HG03565 (cell line): ENCODE data around the gene MAIP1.
"Not testable (repeated sequence)": the region's sequence is repeated elsewhere in the genome, so short reads cannot be mapped to it uniquely, and the experiment has no call there.

Experiments
- ATAC-seq: cut with Tn5 transposase; IDR thresholded peaks from one replicate; pipeline ENCODE4 v1.9.1; 2021; ENCODE audit warnings: mild to moderate bottlenecking, moderate library complexity; ENCODE audit not compliant: unreplicated experiment

MAIP1 gene

DNA sequence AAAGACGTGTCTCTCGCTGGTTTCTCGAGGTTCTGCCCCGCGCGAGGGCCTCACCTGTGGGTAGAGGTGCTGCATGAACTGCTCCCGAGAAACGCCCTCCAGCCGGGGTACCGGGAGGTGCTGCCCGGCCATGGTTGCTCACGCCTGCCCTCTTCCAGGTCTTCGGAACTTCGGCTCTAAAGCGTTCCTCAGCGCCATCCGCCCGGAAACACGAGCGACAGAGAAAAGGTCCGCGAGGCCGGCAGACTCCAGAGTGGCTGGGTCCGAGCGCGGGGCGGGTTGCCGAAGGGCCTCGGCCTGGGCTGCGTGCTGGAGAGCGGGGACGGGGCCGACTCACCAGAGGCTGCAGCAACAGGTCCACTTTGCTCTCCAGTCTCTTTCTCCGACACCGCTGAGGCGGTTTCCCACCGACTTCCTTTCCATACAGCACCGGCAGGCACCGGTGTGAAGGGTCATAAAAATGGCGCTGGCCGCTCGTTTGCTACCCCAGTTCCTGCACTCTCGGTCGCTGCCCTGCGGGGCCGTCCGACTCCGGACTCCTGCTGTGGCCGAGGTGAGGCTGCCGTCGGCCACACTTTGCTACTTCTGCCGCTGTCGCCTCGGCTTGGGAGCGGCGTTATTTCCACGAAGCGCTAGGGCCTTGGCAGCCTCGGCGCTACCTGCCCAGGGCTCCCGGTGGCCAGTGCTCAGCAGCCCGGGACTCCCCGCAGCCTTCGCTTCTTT lies at the start of gene MAIP1, which contains the start of gene TYW5:
Gene MAIP1, plus strand, starts transcription at position 244 of the 723 bp plus-strand sequence. Its CDS starts 217 bp downstream, at position 461.
Gene TYW5, minus strand, starts transcription at position 153 of the 723 bp plus-strand sequence. Its CDS starts 21 bp downstream, at position 132.
- peak; percentile 60 for ATAC-seq

DNA sequence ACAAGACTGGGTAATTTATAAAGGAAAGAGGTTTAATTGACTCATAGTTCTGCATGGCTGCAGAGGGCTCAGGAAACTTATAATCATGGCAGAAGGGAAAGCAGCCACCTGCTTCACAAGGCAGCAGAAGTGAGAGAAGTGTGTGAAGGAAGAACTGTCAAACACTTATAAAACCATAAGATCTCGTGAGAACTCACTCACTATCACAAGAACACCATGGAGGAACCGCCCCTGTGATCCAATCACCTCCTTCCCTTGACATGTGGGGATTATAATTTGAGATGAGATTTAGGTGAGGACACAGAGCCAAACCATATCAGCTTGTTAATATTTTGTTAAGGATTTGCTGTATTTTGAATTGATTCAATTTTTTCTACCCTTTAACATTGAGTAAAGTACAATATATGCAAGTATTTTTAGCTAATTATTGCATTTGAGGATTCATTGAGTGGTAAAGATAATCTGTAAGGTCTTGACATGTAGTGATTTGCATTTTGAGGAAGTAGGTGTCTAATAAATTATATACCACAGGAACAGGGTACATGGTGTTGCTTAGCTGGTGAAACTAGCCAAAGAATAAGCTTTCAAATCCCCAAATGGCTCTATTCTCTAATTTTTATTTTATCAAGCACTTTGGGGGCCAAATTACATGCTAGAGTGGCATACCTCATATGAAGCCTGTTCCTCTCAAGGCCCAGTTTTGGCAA lies 48.2 kb upstream of the MAIP1 start:
- no peak for ATAC-seq

GRCh38 chr2:199910338-199911051 lies 44.9 kb upstream of the MAIP1 start:
- ATAC-seq, result no peak

- peak; percentile 86 for ATAC-seq
These were observed 44.1 kb upstream of the MAIP1 start, which contains the start of gene C2orf69 for GRCh38 chr2:199911052-199911876. Gene C2orf69, plus strand, starts transcription at chr2:199911293. Its CDS starts 146 bp downstream, at chr2:199911439.

DNA sequence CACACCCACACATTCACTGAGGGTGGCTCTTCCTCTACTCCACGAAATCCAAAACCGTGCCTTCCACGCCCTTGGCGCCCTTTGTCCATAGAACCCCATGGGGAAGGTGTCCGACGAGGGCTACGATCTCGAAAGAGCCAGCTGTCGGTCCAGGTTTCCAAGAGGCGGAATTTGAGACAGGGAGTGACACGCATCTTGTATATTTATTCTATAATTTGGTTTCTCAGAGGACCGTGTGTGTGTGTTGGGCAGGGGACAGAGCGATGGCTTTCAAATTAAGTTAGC lies 43.6 kb upstream of the MAIP1 start:
- no peak for ATAC-seq

GRCh38 chr2:199912553-199913114 lies 42.7 kb upstream of the MAIP1 start:
- ATAC-seq, result not testable (repeated sequence)

GRCh38 chr2:199914372-199914958 lies 40.9 kb upstream of the MAIP1 start:
- no peak for ATAC-seq

- ATAC-seq, result no peak
These were observed 38.4 kb upstream of the MAIP1 start for GRCh38 chr2:199916980-199917379.

GRCh38 chr2:199922856-199923255 lies 32.5 kb upstream of the MAIP1 start:
- no peak for ATAC-seq

DNA sequence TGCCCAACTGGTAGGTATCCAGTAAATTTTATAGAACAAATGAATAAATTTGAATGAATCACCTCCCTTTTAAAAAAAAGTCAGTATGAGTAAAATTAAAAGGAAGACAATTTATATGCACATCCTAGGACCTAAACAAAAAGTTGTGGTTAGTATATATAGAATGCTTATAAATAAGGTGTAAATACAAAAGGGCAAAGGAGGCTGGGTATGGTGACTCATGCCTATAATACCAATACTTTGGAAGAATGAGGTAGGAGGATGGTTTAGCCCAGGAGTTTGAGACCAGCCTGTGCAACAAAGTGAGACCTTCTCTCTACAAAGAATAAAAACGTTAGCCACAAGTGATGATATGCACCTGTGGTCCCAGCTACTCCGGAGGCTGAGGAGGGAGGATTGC lies 31.5 kb upstream of the MAIP1 start:
- ATAC-seq, result no peak

GRCh38 chr2:199926806-199927205 lies 28.6 kb upstream of the MAIP1 start:
- no peak for ATAC-seq

GRCh38 chr2:199928226-199928625 lies 27.2 kb upstream of the MAIP1 start:
- ATAC-seq, result no peak

- ATAC-seq, result no peak
These were observed 26.8 kb upstream of the MAIP1 start for GRCh38 chr2:199928626-199929025.

DNA sequence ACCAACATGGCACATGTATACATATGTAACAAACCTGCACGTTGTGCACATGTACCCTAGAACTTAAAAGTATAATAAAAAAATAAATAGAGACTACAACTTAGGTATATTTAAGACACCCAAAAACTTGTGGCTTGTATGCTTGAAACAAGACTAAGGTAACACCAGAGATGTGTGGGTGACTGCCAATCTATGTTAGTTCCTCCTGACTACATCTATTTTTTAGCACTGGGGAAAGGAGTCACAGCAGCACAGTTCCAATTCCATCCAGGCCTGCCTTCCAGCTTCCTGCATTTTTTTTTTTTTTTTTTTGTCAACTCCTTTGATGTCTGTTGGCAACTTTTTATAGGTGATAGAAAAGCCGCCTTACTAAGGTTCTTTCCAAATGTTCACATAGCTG lies 26.1 kb upstream of the MAIP1 start:
- ATAC-seq, result no peak

GRCh38 chr2:199932312-199932855 lies 23.0 kb upstream of the MAIP1 start:
- ATAC-seq, result no peak

GRCh38 chr2:199933466-199933865 lies 21.9 kb upstream of the MAIP1 start:
- ATAC-seq, result no peak

- no peak for ATAC-seq
These were observed 18.8 kb upstream of the MAIP1 start for GRCh38 chr2:199936554-199936953.

GRCh38 chr2:199940373-199940772 lies 15.0 kb upstream of the MAIP1 start:
- peak; percentile 55 for ATAC-seq

- no peak for ATAC-seq
These were observed 12.0 kb upstream of the MAIP1 start for GRCh38 chr2:199943373-199943772.

GRCh38 chr2:199946196-199946595 lies 9.2 kb upstream of the MAIP1 start:
- ATAC-seq, result no peak
